ENCODE results near the gene ARHGAP29.

The ARHGAP29 gene

DNA sequence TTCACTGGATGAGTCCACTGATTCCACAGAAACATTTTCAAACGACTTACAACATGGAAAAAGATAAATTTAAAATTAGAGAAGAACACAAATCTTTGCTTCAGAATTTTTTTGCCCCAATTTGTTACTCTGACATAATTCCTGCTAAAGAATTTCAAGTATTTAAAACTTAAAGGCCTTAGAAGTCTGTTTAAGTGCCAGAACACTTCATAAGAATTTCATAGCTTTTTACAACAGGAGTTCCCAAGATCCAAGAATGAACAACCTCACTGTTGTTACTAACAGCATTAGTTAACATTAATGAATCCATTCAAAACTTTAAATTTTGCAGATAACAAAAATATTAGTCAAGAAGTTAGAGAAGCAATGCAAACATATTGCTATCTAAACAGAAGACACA lies 31.7 kb downstream of the ARHGAP29 start:
- no peak overlapping the region for H3K4me2 ChIP-seq
- no peaks in the 10 kb centered on the region for H3K4me1 ChIP-seq (ENCODE audit: low read depth, poor library complexity, severe bottlenecking)
- H2AFZ ChIP-seq (ENCODE audit: low read depth) = no peak overlapping the region
- H3K27ac ChIP-seq = no peak overlapping the region
- no peaks in the 10 kb centered on the region for H3K36me3 ChIP-seq (ENCODE audit: insufficient read depth)
- no peak overlapping the region for H3K4me3 ChIP-seq (IDR thresholded peaks at IDR 0.05; ENCODE audit: insufficient read depth, low read depth, low read length)
- H3K27me3 ChIP-seq (ENCODE audit: insufficient read depth, low read depth) = no peaks in the 10 kb centered on the region
- H3K9ac ChIP-seq = no peak overlapping the region
- H4K20me1 ChIP-seq (ENCODE audit: insufficient read depth) = no peaks in the 10 kb centered on the region
- TF ChIP-seq, protein P1, sequence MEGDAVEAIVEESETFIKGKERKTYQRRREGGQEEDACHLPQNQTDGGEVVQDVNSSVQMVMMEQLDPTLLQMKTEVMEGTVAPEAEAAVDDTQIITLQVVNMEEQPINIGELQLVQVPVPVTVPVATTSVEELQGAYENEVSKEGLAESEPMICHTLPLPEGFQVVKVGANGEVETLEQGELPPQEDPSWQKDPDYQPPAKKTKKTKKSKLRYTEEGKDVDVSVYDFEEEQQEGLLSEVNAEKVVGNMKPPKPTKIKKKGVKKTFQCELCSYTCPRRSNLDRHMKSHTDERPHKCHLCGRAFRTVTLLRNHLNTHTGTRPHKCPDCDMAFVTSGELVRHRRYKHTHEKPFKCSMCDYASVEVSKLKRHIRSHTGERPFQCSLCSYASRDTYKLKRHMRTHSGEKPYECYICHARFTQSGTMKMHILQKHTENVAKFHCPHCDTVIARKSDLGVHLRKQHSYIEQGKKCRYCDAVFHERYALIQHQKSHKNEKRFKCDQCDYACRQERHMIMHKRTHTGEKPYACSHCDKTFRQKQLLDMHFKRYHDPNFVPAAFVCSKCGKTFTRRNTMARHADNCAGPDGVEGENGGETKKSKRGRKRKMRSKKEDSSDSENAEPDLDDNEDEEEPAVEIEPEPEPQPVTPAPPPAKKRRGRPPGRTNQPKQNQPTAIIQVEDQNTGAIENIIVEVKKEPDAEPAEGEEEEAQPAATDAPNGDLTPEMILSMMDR (conservative IDR thresholded peaks at IDR 0.05; ENCODE audit: low read depth, low read length) = no peak
- no peaks in the 10 kb centered on the region for H3K79me2 ChIP-seq (ENCODE audit: insufficient read depth, low read depth)

DNA sequence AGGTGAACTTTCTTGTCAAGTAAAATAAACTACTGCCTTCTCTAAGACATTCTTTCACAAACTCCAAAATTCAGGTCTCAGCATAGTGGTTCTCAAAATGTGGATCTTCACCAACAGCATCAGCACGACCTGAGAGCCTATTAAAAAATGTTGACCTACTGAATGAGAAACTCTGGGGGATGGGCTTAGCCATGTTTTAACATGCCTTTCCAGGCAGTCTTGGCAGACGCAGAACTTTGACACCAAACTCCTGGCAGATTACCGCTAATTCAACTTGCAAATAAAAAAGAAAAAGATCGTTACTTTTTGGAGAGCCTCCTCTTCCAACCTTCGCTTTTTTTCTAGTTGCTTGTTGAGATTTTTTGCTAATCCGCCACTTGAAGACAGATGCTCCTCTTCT lies 35.1 kb downstream of the ARHGAP29 start:
- H3K79me2 ChIP-seq (ENCODE audit: insufficient read depth, low read depth) = no peaks in the 10 kb centered on the region
- H3K4me1 ChIP-seq (ENCODE audit: low read depth, poor library complexity, severe bottlenecking) = no peaks in the 10 kb centered on the region
- TF ChIP-seq, protein P1 (conservative IDR thresholded peaks at IDR 0.05; ENCODE audit: low read depth, low read length) = no peak
- H4K20me1 ChIP-seq (ENCODE audit: insufficient read depth) = no peaks in the 10 kb centered on the region
- no peaks in the 10 kb centered on the region for H3K36me3 ChIP-seq (ENCODE audit: insufficient read depth)
- H3K4me3 ChIP-seq (IDR thresholded peaks at IDR 0.05; ENCODE audit: insufficient read depth, low read depth, low read length) = no peak overlapping the region
- no peak overlapping the region for H2AFZ ChIP-seq (ENCODE audit: low read depth)
- H3K27ac ChIP-seq = no peak overlapping the region
- no peak overlapping the region for H3K9ac ChIP-seq
- no peak overlapping the region for H3K4me2 ChIP-seq
- H3K27me3 ChIP-seq (ENCODE audit: insufficient read depth, low read depth) = no peaks in the 10 kb centered on the region

DNA sequence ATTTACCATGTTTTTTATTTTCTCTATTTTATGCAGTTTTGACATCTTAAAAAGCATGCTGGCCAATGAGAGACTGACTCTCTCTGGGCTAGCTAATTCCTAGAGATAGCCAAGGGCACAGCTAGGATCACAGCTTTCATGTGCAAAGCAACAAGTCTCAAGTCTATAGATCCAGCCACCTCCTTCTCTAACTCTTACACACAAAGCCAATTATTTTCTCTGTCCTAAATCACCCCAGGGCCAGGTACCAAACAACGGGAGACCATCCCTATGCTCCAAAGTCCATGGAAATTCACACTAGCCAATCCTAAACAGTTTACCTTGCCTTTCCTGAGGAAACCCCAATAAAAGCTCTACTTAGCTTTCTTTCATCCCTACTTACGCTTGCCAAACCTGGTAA lies 38.0 kb downstream of the ARHGAP29 start:
- Histone ChIP-seq H4K20me1 (ENCODE audit: insufficient read depth) (no peaks in the 10 kb centered on the region), H3K4me3 (IDR thresholded peaks at IDR 0.05; ENCODE audit: insufficient read depth, low read depth, low read length) (no peak overlapping the region), H3K27me3 (ENCODE audit: insufficient read depth, low read depth) (no peaks in the 10 kb centered on the region), H3K36me3 (ENCODE audit: insufficient read depth) (no peaks in the 10 kb centered on the region), H3K9ac (no peak overlapping the region), H3K27ac (no peak overlapping the region), H3K4me1 (ENCODE audit: low read depth, poor library complexity, severe bottlenecking) (no peaks in the 10 kb centered on the region), H3K4me2 (no peak overlapping the region), H3K79me2 (ENCODE audit: insufficient read depth, low read depth) (no peaks in the 10 kb centered on the region), H2AFZ (ENCODE audit: low read depth) (no peak overlapping the region)
- TF ChIP-seq, protein P1 (conservative IDR thresholded peaks at IDR 0.05; ENCODE audit: low read depth, low read length) = no peak

DNA sequence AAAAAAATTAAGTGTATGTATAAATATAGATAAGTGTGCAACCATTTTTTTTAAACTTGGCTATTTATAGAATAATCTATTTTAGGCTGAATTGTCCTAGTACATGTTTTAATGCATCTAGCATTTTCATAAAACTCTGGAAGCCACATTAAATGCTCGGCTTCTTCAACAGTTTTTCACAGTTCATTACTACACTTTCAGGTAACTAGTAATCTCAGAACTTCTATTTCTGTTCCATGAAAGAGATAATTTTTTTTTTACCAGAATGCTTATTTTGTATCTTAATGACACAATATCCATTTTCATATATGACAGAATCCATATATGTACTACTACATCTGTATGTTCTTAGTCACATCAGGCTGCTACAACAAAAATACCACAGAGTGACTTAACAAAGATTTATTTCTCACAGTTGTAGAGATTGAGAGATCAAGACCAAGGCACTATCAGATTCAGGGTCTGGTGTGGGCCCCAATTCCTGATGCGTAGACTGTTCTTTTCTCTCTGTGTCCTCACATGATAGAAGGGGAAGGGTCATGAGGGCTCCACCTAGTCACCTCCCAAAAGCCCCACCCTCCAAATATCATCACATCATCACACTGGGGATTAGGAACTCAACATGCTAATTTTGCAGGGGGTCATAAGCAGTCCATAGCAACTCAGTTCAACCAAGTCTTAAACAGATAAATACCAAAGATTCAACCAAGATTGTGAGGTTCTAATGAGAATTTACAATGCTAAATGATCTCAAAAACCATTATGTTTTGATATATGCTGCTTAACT lies 43.1 kb downstream of the ARHGAP29 start:
- Histone ChIP-seq H3K9ac (no peak overlapping the region), H3K4me3 (IDR thresholded peaks at IDR 0.05; ENCODE audit: insufficient read depth, low read depth, low read length) (no peak overlapping the region), H3K79me2 (ENCODE audit: insufficient read depth, low read depth) (no peaks in the 10 kb centered on the region), H3K36me3 (ENCODE audit: insufficient read depth) (no peaks in the 10 kb centered on the region), H4K20me1 (ENCODE audit: insufficient read depth) (no peaks in the 10 kb centered on the region), H3K4me1 (ENCODE audit: low read depth, poor library complexity, severe bottlenecking) (no peaks in the 10 kb centered on the region), H3K27ac (no peak overlapping the region), H2AFZ (ENCODE audit: low read depth) (no peak overlapping the region), H3K27me3 (ENCODE audit: insufficient read depth, low read depth) (no peaks in the 10 kb centered on the region), H3K4me2 (no peak overlapping the region)
- TF ChIP-seq, protein P1 (conservative IDR thresholded peaks at IDR 0.05; ENCODE audit: low read depth, low read length) = no peak
